Endometrial microvascular endothelial cells (primary cell): Measurements from ENCODE around the gene ZNF12. TPM values are rescaled to one million over a fixed set of nuclear protein-coding genes. Genes with fewer than 3 reads are reported as not detected.
"Not testable (repeated sequence)": the region's sequence is repeated elsewhere in the genome, so short reads cannot be mapped to it uniquely, and the experiment has no call there.

Experiments
- in situ Hi-C: cut with HindIII; loops from 2 replicates; pipeline ENCODE4 v1.10.0; 2017; ENCODE audit warnings: low sequenced_read_pairs, low pct_unique_long_range_greater_than_20kb; ENCODE audit errors: inconsistent ontology term
- total RNA-seq: library from RNA; depleted of rRNA; stranded (reverse); fragments of >200 nt; gene quantifications from one replicate; pipeline ENCODE4 v1.2.3, GENCODE V29; 2015; ENCODE audit errors: inconsistent ontology term

ZNF12 gene
- 7.4 TPM for total RNA-seq

DNA sequence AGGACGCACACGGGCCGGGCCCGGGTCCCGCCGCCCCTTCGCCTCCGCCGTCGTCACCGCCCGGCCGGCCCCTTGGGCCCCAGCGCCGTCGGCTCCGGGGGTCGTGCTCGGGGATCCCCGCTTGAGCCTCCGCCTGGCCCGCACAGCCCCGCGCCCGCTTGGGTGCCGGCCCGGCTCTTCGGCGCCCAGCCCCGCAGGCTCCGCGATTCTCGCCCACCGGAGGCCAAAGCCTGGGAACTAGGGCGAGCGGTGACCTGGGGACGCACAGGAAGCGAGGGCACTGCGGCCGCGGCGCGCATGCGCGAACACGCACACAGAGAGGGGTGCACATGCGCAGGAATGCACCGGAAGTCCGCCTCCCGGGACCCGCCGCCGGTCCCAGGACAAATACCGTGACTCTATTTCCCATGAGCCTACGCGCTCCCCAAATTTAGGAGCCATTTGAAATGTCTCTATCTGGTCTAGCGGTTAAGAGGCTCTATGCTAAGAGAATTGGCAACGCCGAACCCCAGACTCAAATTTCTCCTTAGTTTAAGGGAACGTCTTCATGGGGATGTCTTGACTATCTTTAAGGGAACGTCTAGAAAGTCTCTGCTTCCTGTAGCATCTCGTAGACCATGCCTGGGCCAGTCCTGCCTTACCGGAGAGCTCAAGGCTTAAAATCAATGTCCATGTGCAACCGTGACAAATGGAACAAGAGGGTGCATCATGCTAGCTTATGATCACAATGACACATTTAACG lies at the start of gene ZNF12:
Gene ZNF12 (minus strand): TSS at position 282 of the 742 bp plus-strand sequence. CDS start 1,774 bp downstream, outside the sequence.
- in situ Hi-C loops: no loop called here

- in situ Hi-C loops: not testable (repeated sequence)
Measured at GRCh38 chr7:6753964-6754363, 47.2 kb upstream of the ZNF12 start, which contains the start of gene RSPH10B2. Gene RSPH10B2, plus strand, starts transcription at chr7:6754103. Its CDS starts 3,575 bp downstream, at chr7:6757678.

GRCh38 chr7:6750173-6750572 lies 43.4 kb upstream of the ZNF12 start:
- in situ Hi-C loops: not testable (repeated sequence)

- in situ Hi-C loops: not testable (repeated sequence)
Measured at GRCh38 chr7:6749335-6749734, 42.6 kb upstream of the ZNF12 start.

- in situ Hi-C loops: not testable (repeated sequence)
Measured at GRCh38 chr7:6744410-6745100, 37.8 kb upstream of the ZNF12 start.

GRCh38 chr7:6738415-6738814 lies 31.7 kb upstream of the ZNF12 start:
- in situ Hi-C loops: not testable (repeated sequence)

DNA sequence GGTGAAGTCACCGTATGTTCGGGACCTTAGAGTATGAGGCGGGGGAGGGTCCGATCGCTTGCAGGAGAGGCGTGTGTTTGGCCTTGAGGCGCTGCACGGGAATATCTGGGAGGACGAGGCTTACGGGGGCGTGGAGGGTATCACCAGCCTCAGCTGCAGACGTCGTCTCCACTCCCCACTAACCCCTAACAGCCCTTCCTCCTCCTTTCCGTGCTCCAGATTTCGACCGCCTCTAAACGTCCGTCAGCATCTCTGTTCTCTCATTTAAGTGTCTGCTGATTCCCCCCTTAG lies 23.5 kb upstream of the ZNF12 start:
- in situ Hi-C loops: no loop called here

DNA sequence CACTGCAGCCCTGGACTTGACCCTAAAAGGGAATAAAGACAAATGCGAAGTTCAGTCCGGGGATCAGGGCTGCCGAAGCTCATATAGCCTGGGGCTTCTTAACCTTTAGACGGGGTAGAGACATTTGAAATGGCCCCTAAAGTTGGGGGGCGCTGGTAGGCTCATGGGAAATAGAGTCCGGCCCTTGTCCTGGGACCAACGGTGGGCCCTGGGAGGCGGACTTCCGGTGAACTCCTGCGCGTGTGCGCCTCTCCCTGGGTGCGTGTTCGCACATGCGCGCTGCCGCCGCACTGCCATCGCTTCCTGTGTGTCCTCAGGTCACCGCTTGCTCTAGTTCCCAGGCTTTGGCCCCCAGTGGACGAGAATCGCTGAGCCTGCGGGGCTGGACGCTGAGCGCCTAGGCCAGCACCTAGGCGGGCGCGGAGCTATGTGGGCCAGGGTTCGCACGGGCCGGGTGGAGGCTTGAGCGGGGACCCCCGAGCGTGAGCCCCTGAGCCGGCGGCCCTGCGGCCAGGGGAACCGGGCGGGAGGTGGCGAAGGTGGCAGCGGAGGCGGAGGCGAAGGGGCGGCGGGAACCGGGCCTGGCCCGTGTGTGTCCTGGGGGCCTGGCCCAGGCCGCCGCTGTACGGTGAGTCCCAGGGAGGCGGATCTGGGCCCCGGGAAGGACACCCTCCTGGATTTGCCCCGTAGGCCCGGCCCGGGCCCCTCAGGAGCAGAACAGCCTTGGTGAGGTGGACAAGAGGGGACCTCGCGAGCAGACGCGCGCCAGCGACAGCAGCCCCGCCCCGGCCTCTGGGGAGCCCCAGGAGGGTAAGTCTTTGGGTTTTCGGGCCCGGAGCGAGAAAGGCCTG lies 23.0 kb upstream of the ZNF12 start:
- in situ Hi-C loops: no loop called here

DNA sequence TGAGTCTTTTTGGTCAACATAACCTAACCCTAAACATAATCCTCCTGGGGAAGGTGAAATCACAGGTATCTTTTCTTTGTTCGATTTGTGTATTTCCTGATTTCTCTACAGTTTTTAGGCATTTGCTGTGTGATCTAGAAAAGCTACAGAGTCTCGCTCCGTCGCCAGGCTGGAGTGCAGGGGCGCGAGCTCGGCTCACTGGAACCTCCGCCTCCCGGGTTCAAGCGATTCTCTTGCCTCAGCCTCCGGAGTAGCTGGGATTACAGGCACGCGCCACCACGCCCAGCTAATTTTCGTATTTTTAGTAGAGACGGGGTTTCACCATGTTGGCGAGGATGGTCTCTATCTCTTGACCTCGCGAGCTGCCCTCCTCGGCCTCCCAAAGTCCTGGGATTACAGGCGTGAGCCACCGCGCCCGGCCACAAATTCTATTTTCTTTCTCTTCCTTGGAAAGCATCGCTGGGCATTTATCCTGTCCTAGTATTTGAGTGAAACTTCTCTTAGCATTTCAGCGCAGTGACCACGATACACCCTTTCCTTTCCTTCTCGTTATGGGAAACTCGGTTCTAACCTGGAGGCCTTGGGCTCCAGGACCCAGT lies 22.2 kb upstream of the ZNF12 start:
- in situ Hi-C loops: not testable (repeated sequence)

- in situ Hi-C loops: no loop called here
Measured at GRCh38 chr7:6727663-6728062, 20.9 kb upstream of the ZNF12 start.

- in situ Hi-C loops: not testable (repeated sequence)
Measured at GRCh38 chr7:6726341-6726740, 19.6 kb upstream of the ZNF12 start.

- in situ Hi-C loops: no loop called here
Measured at GRCh38 chr7:6725003-6725402, 18.3 kb upstream of the ZNF12 start.

- in situ Hi-C loops: not testable (repeated sequence)
Measured at GRCh38 chr7:6724351-6724750, 17.6 kb upstream of the ZNF12 start.

DNA sequence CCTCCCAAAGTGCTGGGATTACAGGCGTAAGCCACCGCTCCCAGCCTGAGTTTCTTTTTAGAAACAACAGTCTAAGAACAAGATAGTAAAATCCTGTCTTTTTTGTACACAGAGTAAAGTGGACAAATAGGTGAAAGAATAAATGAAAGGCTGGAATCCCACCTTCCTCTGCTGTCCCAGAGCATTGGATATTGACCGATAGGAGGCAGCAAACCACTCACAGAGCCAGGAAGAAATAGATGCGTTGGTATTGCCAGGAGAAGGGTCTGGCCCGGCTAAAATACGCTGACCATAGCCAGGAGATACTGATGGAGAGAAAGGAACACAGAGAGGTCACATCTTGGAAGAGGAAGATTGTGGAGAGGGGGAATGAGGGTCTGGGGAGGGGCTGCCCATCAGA lies 11.4 kb upstream of the ZNF12 start:
- in situ Hi-C loops: no loop called here

DNA sequence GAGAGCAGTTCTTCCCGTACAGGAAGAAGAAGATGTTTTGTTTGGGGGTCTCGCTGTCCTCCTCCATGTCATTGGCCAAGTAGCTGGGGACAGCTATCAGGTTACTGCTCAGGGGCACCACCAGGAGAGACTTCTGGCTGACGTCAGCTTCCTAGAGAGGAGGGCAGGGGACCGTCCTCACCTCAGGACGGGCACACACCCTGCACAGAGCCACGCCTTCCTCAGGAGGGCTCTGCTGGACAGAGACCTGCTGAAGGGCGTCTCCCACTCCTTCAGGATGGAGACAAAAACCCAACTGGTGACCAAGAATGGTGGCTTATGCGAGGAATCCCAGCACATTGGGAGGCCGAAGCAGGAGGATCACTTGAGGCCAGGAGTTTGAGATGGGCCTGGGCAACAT lies 9.2 kb upstream of the ZNF12 start:
- in situ Hi-C loops: not testable (repeated sequence)

- in situ Hi-C loops: no loop called here
Measured at GRCh38 chr7:6714360-6714759, 7.6 kb upstream of the ZNF12 start.

GRCh38 chr7:6709808-6710207 lies 3.1 kb upstream of the ZNF12 start:
- in situ Hi-C loops: no loop called here

DNA sequence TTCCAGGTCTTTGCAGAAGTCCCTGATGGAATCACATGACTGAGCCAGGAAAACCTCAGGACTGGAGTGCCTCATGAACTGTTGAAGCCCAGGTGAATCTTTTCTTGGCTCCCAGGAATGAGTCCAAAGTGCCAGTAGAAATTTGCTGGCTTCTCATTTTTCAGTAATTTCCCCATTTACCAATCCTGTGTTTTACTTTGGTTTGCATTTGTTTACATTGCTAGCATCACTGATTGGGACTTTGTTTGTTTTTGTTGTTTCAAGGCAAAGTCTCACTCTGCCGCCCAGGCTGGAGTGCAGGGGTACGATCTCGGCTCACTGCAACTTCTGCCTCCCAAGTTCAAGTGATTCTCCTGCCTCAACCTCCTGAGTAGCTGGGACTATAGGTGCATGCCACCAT lies 1.6 kb upstream of the ZNF12 start:
- in situ Hi-C loops: no loop called here

GRCh38 chr7:6705959-6706665 lies 635 bp downstream of the ZNF12 start:
- in situ Hi-C loops: no loop called here
